PC-3 (cell line): ENCODE measurements around the gene NUP210L. TPM values are rescaled to one million over a fixed set of nuclear protein-coding genes. Genes with fewer than 3 reads are reported as not detected.
A peak's percentile ranks its signal among the peaks of the same experiment; 100 is the strongest.

ENCODE experiments used
- ATAC-seq: fragments of 200-7000 bp; cut with Tn5 transposase; 2 replicates; pipeline ENCODE4 v1.9.1; 2020; ENCODE audit warnings: mild to moderate bottlenecking, moderate library complexity
- BruUV-seq: library from RNA; stranded (reverse); fragments of 400-500 nt; replicated peaks from 2 replicates; lab custom pipeline; 2021; lab: Mats Ljungman, UMichigan
- CTCF ChIA-PET: fragments of 300-600 bp; sonication (Branson Sonifier 250); formaldehyde crosslinking; loops from one replicate; lab custom pipeline; 2022; ENCODE audit warnings: antibody characterized with exemption; lab: Charles Lee
- POLR2A ChIA-PET: fragments of 300-600 bp; sonication (Branson Sonifier 250); formaldehyde crosslinking; loops from one replicate; lab custom pipeline; 2022; ENCODE audit warnings: antibody characterized with exemption; ENCODE audit not compliant: unreplicated experiment; lab: Charles Lee
- DNase-seq: peaks from one replicate; pipeline ENCODE4 v3.0.0-alpha.2; 2015
- H2AFZ ChIP-seq: fragments of 300-600 bp; sonication (generic); 2 replicates; pipeline ENCODE4 v1.6.0; 2016; ENCODE audit warnings: antibody characterized with exemption, low read length
- H3F3A ChIP-seq: fragments of 300-600 bp; sonication (generic); one replicate; pipeline ENCODE4 v1.6.0; 2017; ENCODE audit warnings: antibody characterized with exemption, low read length, control low read depth, mild to moderate bottlenecking; ENCODE audit not compliant: unreplicated experiment
- H3K27ac ChIP-seq: fragments of 300-600 bp; sonication (generic); 2 replicates; pipeline ENCODE4 v1.5.1; 2016; ENCODE audit warnings: mild to moderate bottlenecking, low read length
- H3K27me3 ChIP-seq: fragments of 300-600 bp; sonication (generic); 2 replicates; pipeline ENCODE4 v1.6.1; 2016; ENCODE audit warnings: low read length, mixed read lengths
- H3K36me3 ChIP-seq: fragments of 300-600 bp; sonication (generic); 2 replicates; pipeline ENCODE4 v1.6.1; 2016; ENCODE audit warnings: low read depth, mixed run types, low read length, mixed read lengths
- H3K4me1 ChIP-seq: fragments of 300-600 bp; sonication (generic); 2 replicates; pipeline ENCODE4 v1.5.1; 2016; ENCODE audit warnings: low read length; ENCODE audit not compliant: insufficient read depth
- H3K4me2 ChIP-seq: fragments of 300-600 bp; sonication (generic); 2 replicates; pipeline ENCODE4 v1.6.0; 2016; ENCODE audit warnings: low read length
- H3K4me3 ChIP-seq: fragments of 300-600 bp; sonication (generic); 2 replicates; pipeline ENCODE4 v1.5.1; 2016; ENCODE audit warnings: mild to moderate bottlenecking, low read length, mixed read lengths
- H3K79me2 ChIP-seq: fragments of 300-600 bp; sonication (generic); 2 replicates; pipeline ENCODE4 v1.6.1; 2017; ENCODE audit warnings: low read length, mixed read lengths
- H3K9ac ChIP-seq: fragments of 300-600 bp; sonication (generic); 2 replicates; pipeline ENCODE4 v1.6.0; 2016; ENCODE audit warnings: mild to moderate bottlenecking, low read length
- H3K9me2 ChIP-seq: fragments of 300-600 bp; sonication (generic); replicated peaks from 2 replicates; pipeline ENCODE4 v1.6.1; 2016; ENCODE audit warnings: mixed run types, low read length, mixed read lengths
- H3K9me3 ChIP-seq: fragments of 300-600 bp; sonication (generic); 2 replicates; pipeline ENCODE4 v1.6.1; 2016; ENCODE audit warnings: low read length, mixed read lengths
- H4K20me1 ChIP-seq: fragments of 300-600 bp; sonication (generic); 2 replicates; pipeline ENCODE4 v1.6.1; 2016; ENCODE audit warnings: low read length, mixed read lengths
- EZH2 ChIP-seq: fragments of 300-600 bp; sonication (generic); IDR thresholded peaks from one replicate; pipeline ENCODE4 v1.6.1; 2017; ENCODE audit warnings: antibody characterized with exemption, mild to moderate bottlenecking, low read length; ENCODE audit not compliant: unreplicated experiment
- EZH2phosphoT487 ChIP-seq: fragments of 300-600 bp; sonication (generic); IDR thresholded peaks from 2 replicates; pipeline ENCODE4 v1.6.1; 2018; ENCODE audit warnings: mild to moderate bottlenecking, antibody characterized with exemption, low read length, borderline replicate concordance
- intact Hi-C: fragments of 100-400 bp; cut with micrococcal nuclease; formaldehyde crosslinking; loops from 2 replicates; pipeline ENCODE4 v1.9.0; 2023
- total RNA-seq: library from RNA; depleted of rRNA; stranded (reverse); fragments of >200 nt; gene quantifications from 2 replicates; pipeline ENCODE4 v1.2.3, GENCODE V29; 2014
- TF ChIP-seq, protein P1 (sequence below): fragments of 300-600 bp; sonication (generic); conservative IDR thresholded peaks from 2 replicates; pipeline ENCODE4 v1.5.1; 2017; ENCODE audit warnings: antibody characterized with exemption, low read depth, mild to moderate bottlenecking, low read length

Gene NUP210L
- total RNA-seq, 1 experiment from 2014 or later, result 0.04 TPM

DNA sequence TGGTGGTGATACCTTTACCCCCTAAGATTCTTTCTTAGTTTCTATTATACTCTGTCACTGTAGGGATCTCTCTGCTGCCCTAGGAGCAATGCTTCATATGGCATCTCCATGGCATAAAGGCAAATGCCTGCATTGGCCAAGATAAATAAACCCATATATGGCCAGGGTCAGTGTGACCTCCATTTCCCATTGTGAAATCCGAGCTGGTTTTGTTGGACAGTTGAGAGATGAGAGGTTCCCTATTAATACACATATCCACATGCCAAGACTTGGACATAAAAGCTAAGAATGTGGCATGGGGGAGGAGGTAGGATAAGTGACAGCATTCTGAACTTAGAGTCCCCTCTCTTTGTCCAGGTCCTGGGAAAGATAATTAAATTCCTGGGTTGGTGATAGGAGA lies 35.7 kb upstream of the NUP210L start:
- no peak overlapping the region for H3K9ac ChIP-seq
- BruUV-seq, result no TSS peak
- ChIA-PET POLR2A (no interaction called here), CTCF (no interaction called here)
- no peak overlapping the region for H2AFZ ChIP-seq
- no peaks in the 10 kb centered on the region for H3K79me2 ChIP-seq
- no peaks in the 10 kb centered on the region for H3K36me3 ChIP-seq
- H3F3A ChIP-seq, result no peaks in the 10 kb centered on the region
- TF ChIP-seq EZH2, result no peak
- intact Hi-C loops, result no loop called here
- no peak overlapping the region for H3K4me2 ChIP-seq
- H4K20me1 ChIP-seq, result no peaks in the 10 kb centered on the region
- DNase-seq, result peak; percentile 39
- H3K9me3 ChIP-seq, result no peaks in the 10 kb centered on the region
- H3K27me3 ChIP-seq, result peaks cover 27% of the 10 kb centered on the region
- no peak overlapping the region for H3K4me3 ChIP-seq
- no peak overlapping the region for H3K27ac ChIP-seq
- no peaks in the 10 kb centered on the region; the same call in 1 of the 2 replicates for H3K4me1 ChIP-seq
- no peaks in the 10 kb centered on the region for H3K9me2 ChIP-seq
- peak; percentile 13 for ATAC-seq

- Histone ChIP-seq H2AFZ (no peak overlapping the region), H3K9ac (no peak overlapping the region), H3K36me3 (no peaks in the 10 kb centered on the region), H3K9me3 (no peaks in the 10 kb centered on the region), H3K27ac (no peak overlapping the region), H3K79me2 (peaks cover 10% of the 10 kb centered on the region), H3K27me3 (peaks cover 9% of the 10 kb centered on the region), H3F3A (no peaks in the 10 kb centered on the region), H4K20me1 (peaks cover 2% of the 10 kb centered on the region), H3K9me2 (no peaks in the 10 kb centered on the region), H3K4me1 (peaks cover 6% of the 10 kb centered on the region), H3K4me2 (no peak overlapping the region), H3K4me3 (no peak overlapping the region)
- DNase-seq (no peak), ATAC-seq (no peak)
- no TSS peak for BruUV-seq
- ChIA-PET CTCF (interaction anchor here (0.5 kb wide), 1 partner anchor 10 kb away, joined by 9 read pairs; no protein-coding TSS in a partner anchor), POLR2A (no interaction called here)
- TF ChIP-seq, protein P1, sequence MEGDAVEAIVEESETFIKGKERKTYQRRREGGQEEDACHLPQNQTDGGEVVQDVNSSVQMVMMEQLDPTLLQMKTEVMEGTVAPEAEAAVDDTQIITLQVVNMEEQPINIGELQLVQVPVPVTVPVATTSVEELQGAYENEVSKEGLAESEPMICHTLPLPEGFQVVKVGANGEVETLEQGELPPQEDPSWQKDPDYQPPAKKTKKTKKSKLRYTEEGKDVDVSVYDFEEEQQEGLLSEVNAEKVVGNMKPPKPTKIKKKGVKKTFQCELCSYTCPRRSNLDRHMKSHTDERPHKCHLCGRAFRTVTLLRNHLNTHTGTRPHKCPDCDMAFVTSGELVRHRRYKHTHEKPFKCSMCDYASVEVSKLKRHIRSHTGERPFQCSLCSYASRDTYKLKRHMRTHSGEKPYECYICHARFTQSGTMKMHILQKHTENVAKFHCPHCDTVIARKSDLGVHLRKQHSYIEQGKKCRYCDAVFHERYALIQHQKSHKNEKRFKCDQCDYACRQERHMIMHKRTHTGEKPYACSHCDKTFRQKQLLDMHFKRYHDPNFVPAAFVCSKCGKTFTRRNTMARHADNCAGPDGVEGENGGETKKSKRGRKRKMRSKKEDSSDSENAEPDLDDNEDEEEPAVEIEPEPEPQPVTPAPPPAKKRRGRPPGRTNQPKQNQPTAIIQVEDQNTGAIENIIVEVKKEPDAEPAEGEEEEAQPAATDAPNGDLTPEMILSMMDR, result no peak
- TF ChIP-seq EZH2phosphoT487, result no peak
- no peak for TF ChIP-seq EZH2
- intact Hi-C loops, result no loop called here
These were observed 32.1 kb upstream of the NUP210L start for GRCh38 chr1:154186852-154187501.

GRCh38 chr1:154186177-154186576 lies 31.3 kb upstream of the NUP210L start:
- no peak overlapping the region for H3K27ac ChIP-seq
- no peak overlapping the region for H3K4me3 ChIP-seq
- no peaks in the 10 kb centered on the region for H3K36me3 ChIP-seq
- ATAC-seq (no peak), DNase-seq (peak; percentile 69)
- no peaks in the 10 kb centered on the region for H3K9me2 ChIP-seq
- H3K4me1 ChIP-seq, result peaks cover 9% of the 10 kb centered on the region
- peaks cover 10% of the 10 kb centered on the region for H4K20me1 ChIP-seq
- intact Hi-C loops, result no loop called here
- H3K27me3 ChIP-seq, result peaks cover 2% of the 10 kb centered on the region; the same call in 1 of the 2 replicates
- TF ChIP-seq, protein P1, result peak; percentile 79
- TF ChIP-seq EZH2phosphoT487, result no peak
- BruUV-seq, result no TSS peak
- H3K4me2 ChIP-seq, result no peak overlapping the region
- H3K9ac ChIP-seq, result no peak overlapping the region
- ChIA-PET CTCF (interaction anchor here (0.5 kb wide), 1 partner anchor 10 kb away, joined by 9 read pairs; no protein-coding TSS in a partner anchor), POLR2A (no interaction called here)
- no peak overlapping the region for H2AFZ ChIP-seq
- no peaks in the 10 kb centered on the region for H3K9me3 ChIP-seq
- H3K79me2 ChIP-seq, result peaks cover 18% of the 10 kb centered on the region
- H3F3A ChIP-seq, result no peaks in the 10 kb centered on the region
